HepG2 (cell line): ENCODE measurements around the gene FZD8. TPM values are rescaled to one million over a fixed set of nuclear protein-coding genes. Genes with fewer than 3 reads are reported as not detected.

Source experiments
- ATAC-seq: fragments of 200-7000 bp; cut with Tn5 transposase; 3 replicates; pipeline ENCODE4 v1.9.1; 2020; ENCODE audit warnings: mild to moderate bottlenecking, moderate library complexity
- BruUV-seq: library from RNA; stranded (reverse); fragments of 400-500 nt; replicated peaks from 2 replicates; lab custom pipeline; 2021; lab: Mats Ljungman, UMichigan
- CTCF ChIA-PET: fragments of 300-600 bp; formaldehyde crosslinking; extraction: SDS; loops from one replicate; lab custom pipeline; 2021; ENCODE audit warnings: low total read pairs, inconsistent platforms, low intra/inter-chr PET ratio; lab: Yijun Ruan, JAX
- POLR2A ChIA-PET: fragments of 350-600 bp; sonication (Branson Sonifier 250); formaldehyde crosslinking; loops from one replicate; lab custom pipeline; 2020; ENCODE audit warnings: antibody characterized with exemption, inconsistent platforms; lab: Yijun Ruan, JAX
- DNase-seq: peaks from one replicate; pipeline ENCODE4 v3.0.0-alpha.2; 2015; ENCODE audit warnings: low spot score
- FAIRE-seq: peaks from 3 replicates; lab custom pipeline; 2011; peaks lifted over from hg19 to GRCh38; lab: Jason Lieb, UNC
- H2AFZ ChIP-seq: one replicate; pipeline ENCODE4 v1.6.1; 2011; ENCODE audit warnings: low read length, inconsistent platforms
- H3K27ac ChIP-seq: fragments of 300-600 bp; 3 replicates; pipeline ENCODE4 v1.8.0; 2011; ENCODE audit warnings: mixed run types, mild to moderate bottlenecking, mixed read lengths, low read length, inconsistent platforms; ENCODE audit not compliant: insufficient read depth; ENCODE audit errors: extremely low read length
- H3K27me3 ChIP-seq, 2 experiments: fragments of 200-600 bp in 1 of 2; 2 replicates in 1 of 2; 3 replicates in 1 of 2; pipeline versions ENCODE4 v1.6.0 to v1.8.0; 2011; ENCODE audit warnings: low read length in 2 of 2, mild to moderate bottlenecking in 2 of 2, moderate library complexity in 2 of 2, inconsistent platforms in 1 of 2; ENCODE audit not compliant: insufficient read depth in 2 of 2, control insufficient read depth in 1 of 2
- H3K36me3 ChIP-seq, 2 experiments: fragments of 200-600 bp in 1 of 2; replicated peaks in 1 of 2; 2 replicates in 1 of 2; 3 replicates in 1 of 2; pipeline versions ENCODE4 v1.5.1 to v1.8.0; 2011; ENCODE audit warnings: low read length in 2 of 2, inconsistent platforms in 1 of 2; ENCODE audit not compliant: insufficient read depth in 2 of 2, control insufficient read depth in 1 of 2
- H3K4me1 ChIP-seq: 2 replicates; pipeline ENCODE4 v1.5.1; 2012; ENCODE audit warnings: low read length, inconsistent platforms; ENCODE audit not compliant: insufficient read depth
- H3K4me2 ChIP-seq: 2 replicates; pipeline ENCODE4 v1.6.0; 2011; ENCODE audit warnings: low read depth, low read length, inconsistent platforms
- H3K4me3 ChIP-seq, 3 experiments: fragments of 200-600 bp in 1 of 3; sonication (generic), shearing (Covaris generic) in 1 of 3; replicated peaks in 1 of 3; 2 replicates each; pipeline ENCODE4 v1.5.1; 2011 to 2016; ENCODE audit warnings: low read length in 3 of 3, inconsistent platforms in 2 of 3, low read depth in 2 of 3, mild to moderate bottlenecking in 2 of 3, control low read depth in 1 of 3, mixed read lengths in 1 of 3; ENCODE audit not compliant: insufficient read depth in 1 of 3
- H3K79me2 ChIP-seq: one replicate; pipeline ENCODE4 v1.6.1; 2011; ENCODE audit warnings: low read length, inconsistent platforms; ENCODE audit not compliant: insufficient read depth
- H3K9ac ChIP-seq: 2 replicates; pipeline ENCODE4 v1.6.0; 2011; ENCODE audit warnings: mild to moderate bottlenecking, low read depth, low read length, inconsistent platforms; ENCODE audit not compliant: insufficient read depth
- H3K9me3 ChIP-seq: 2 replicates; pipeline ENCODE4 v1.5.1; 2012; ENCODE audit warnings: mild to moderate bottlenecking, low read length
- H4K20me1 ChIP-seq: 2 replicates; pipeline ENCODE4 v1.6.0; 2011; ENCODE audit warnings: inconsistent platforms, mild to moderate bottlenecking, low read length, moderate library complexity; ENCODE audit not compliant: insufficient read depth
- CBFB ChIP-seq: sonication (generic); formaldehyde crosslinking; IDR thresholded peaks from 2 replicates; pipeline ENCODE4 v1.4.0; 2020; ENCODE audit warnings: missing genetic modification reagents
- GTF3A ChIP-seq: sonication (generic); formaldehyde crosslinking; conservative IDR thresholded peaks from 2 replicates; pipeline ENCODE4 v1.4.0; 2020; ENCODE audit warnings: mild to moderate bottlenecking, missing genetic modification reagents
- MAZ ChIP-seq, 2 experiments: sonication (generic) in 1 of 2; formaldehyde crosslinking in 1 of 2; IDR thresholded peaks; 2 replicates each; pipeline versions ENCODE4 v1.5.0 to v1.6.1; 2012 to 2020; ENCODE audit warnings: low read depth in 2 of 2, mild to moderate bottlenecking in 2 of 2, borderline replicate concordance in 1 of 2, improper control_type of control experiment in 1 of 2, low read length in 1 of 2, missing genetic modification reagents in 1 of 2, moderate library complexity in 1 of 2
- MTF2 ChIP-seq: sonication (generic); formaldehyde crosslinking; IDR thresholded peaks from 2 replicates; pipeline ENCODE4 v1.5.0; 2020; ENCODE audit warnings: missing genetic modification reagents, borderline replicate concordance
- NFKBIZ ChIP-seq: IDR thresholded peaks from 2 replicates; pipeline ENCODE4 v1.6.1; 2018; ENCODE audit warnings: missing genetic modification reagents, missing compliant biosample characterization
- PRDM10 ChIP-seq: sonication (generic); formaldehyde crosslinking; IDR thresholded peaks from 2 replicates; pipeline ENCODE4 v1.4.0; 2020; ENCODE audit warnings: low read depth, missing genetic modification reagents
- RAD51 ChIP-seq: fragments of 450-650 bp; IDR thresholded peaks from 2 replicates; pipeline ENCODE4 v1.6.1; 2016; ENCODE audit warnings: borderline replicate concordance
- SNAPC4 ChIP-seq: sonication (generic); formaldehyde crosslinking; IDR thresholded peaks from 2 replicates; pipeline ENCODE4 v1.4.0; 2020; ENCODE audit warnings: mild to moderate bottlenecking, missing genetic modification reagents
- SSRP1 ChIP-seq: IDR thresholded peaks from 2 replicates; pipeline ENCODE4 v1.6.1; 2016; ENCODE audit warnings: control low read depth
- ZFP41 ChIP-seq: sonication (generic); formaldehyde crosslinking; IDR thresholded peaks from 2 replicates; pipeline ENCODE4 v1.4.0; 2020; ENCODE audit warnings: mild to moderate bottlenecking, missing genetic modification reagents, borderline replicate concordance
- ZFX ChIP-seq: sonication (generic); formaldehyde crosslinking; IDR thresholded peaks from 2 replicates; pipeline ENCODE4 v1.4.0; 2020; ENCODE audit warnings: mild to moderate bottlenecking, low read depth, missing genetic modification reagents, moderate library complexity
- ZNF317 ChIP-seq: sonication (generic); formaldehyde crosslinking; IDR thresholded peaks from 2 replicates; pipeline ENCODE4 v1.5.0; 2020; ENCODE audit warnings: mild to moderate bottlenecking, missing genetic modification reagents
- ZNF768 ChIP-seq: sonication (generic); formaldehyde crosslinking; IDR thresholded peaks from 2 replicates; pipeline ENCODE4 v1.4.0; 2020; ENCODE audit warnings: missing genetic modification reagents
- WGBS: methylation state at CpG from one replicate; pipeline ENCODE4 v1.1.6; 2017; ENCODE audit warnings: low lambda C conversion rate; 5-methylcytosine and 5-hydroxymethylcytosine counted together
- in situ Hi-C: cut with HindIII; loops from 2 replicates; pipeline ENCODE4 v1.10.0; 2017; ENCODE audit warnings: low pct_unique_long_range_greater_than_20kb; ENCODE audit not compliant: extremely low pct_ligation_motif_present
- intact Hi-C: fragments of 100-400 bp; cut with micrococcal nuclease; formaldehyde crosslinking; loops from one replicate; pipeline ENCODE4 v1.10.0; 2022; ENCODE audit not compliant: unreplicated experiment
- polyA plus RNA-seq, 8 experiments: library from polyadenylated mRNA; depleted of rRNA in 3 of 8; stranded (reverse) in 7 of 8; unstranded in 1 of 8; fragments of >200 nt; fragmentation: Illumina TruSeq in 4 of 8; extraction: Trizol in 4 of 8; gene quantifications; 2 replicates each; pipeline versions ENCODE4 v1.2.1 to v1.2.3, GENCODE V29; 2011 to 2016; ENCODE audit warnings: low read depth in 4 of 8, missing spikeins in 1 of 8, mixed read lengths in 1 of 8; ENCODE audit not compliant: insufficient read depth in 1 of 8
- total RNA-seq, 5 experiments: library from RNA; depleted of rRNA; stranded (reverse); fragments of >200 nt; fragmentation: Illumina TruSeq; extraction: Trizol; gene quantifications; 2 replicates each; pipeline ENCODE4 v1.2.3, GENCODE V29; 2016; ENCODE audit warnings: low read depth in 1 of 5

FZD8 gene
- total and polyA plus RNA-seq, 2 of the 13 experiments (the other 11 are each of a cell fraction or from before 2014, with no cell fraction given) = 0.05 to 0.07 TPM

DNA sequence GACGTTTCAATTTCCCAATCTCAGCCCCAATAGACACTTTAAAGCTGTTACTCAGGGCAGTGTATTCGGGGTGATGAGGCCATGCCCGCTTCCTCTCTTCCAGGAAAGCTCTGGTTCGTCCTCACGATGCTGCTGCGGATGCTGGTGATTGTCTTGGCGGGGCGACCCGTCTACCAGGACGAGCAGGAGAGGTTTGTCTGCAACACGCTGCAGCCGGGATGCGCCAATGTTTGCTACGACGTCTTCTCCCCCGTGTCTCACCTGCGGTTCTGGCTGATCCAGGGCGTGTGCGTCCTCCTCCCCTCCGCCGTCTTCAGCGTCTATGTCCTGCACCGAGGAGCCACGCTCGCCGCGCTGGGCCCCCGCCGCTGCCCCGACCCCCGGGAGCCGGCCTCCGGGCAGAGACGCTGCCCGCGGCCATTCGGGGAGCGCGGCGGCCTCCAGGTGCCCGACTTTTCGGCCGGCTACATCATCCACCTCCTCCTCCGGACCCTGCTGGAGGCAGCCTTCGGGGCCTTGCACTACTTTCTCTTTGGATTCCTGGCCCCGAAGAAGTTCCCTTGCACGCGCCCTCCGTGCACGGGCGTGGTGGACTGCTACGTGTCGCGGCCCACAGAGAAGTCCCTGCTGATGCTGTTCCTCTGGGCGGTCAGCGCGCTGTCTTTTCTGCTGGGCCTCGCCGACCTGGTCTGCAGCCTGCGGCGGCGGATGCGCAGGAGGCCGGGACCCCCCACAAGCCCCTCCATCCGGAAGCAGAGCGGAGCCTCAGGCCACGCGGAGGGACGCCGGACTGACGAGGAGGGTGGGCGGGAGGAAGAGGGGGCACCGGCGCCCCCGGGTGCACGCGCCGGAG, 34.4 kb downstream of the FZD8 start (continued):
- TF ChIP-seq SNAPC4 (CRISPR knock-in tag) (no peak), CBFB (CRISPR knock-in tag) (no peak)

- no peak overlapping the region for H3K27ac ChIP-seq
- H2AFZ ChIP-seq = no peak overlapping the region
- no peak overlapping the region for H3K4me2 ChIP-seq
- no peaks in the 10 kb centered on the region for H3K36me3 ChIP-seq
- ChIA-PET CTCF (no interaction called here), POLR2A (no interaction called here)
- DNase-seq (no peak), FAIRE-seq (no peak), ATAC-seq (no peak)
- WGBS = 60% methylated on average over 6 of the region's 6 CpGs
- H3K27me3 ChIP-seq = no peaks in the 10 kb centered on the region; a peak in 1 of 5 replicates
- H3K4me1 ChIP-seq = peaks cover under 1% of the 10 kb centered on the region
- H3K4me3 ChIP-seq = no peak overlapping the region
- in situ Hi-C loops (no loop called here), intact Hi-C loops (no loop called here)
- no peaks in the 10 kb centered on the region for H4K20me1 ChIP-seq
- no peaks in the 10 kb centered on the region for H3K79me2 ChIP-seq
- no peak overlapping the region for H3K9ac ChIP-seq
- BruUV-seq = no TSS peak
- 0 out of 2 replicates have a peak, but pooled peaks cover 7% of the 10 kb centered on the region for H3K9me3 ChIP-seq
- no peak for TF ChIP-seq GTF3A (CRISPR knock-in tag)
- no peak for TF ChIP-seq NFKBIZ
- no peak for TF ChIP-seq MAZ (IDR thresholded peaks at IDR 0.05; ENCODE audit: borderline replicate concordance, low read depth, low read length)
- no peak for TF ChIP-seq MAZ (CRISPR knock-in tag; IDR thresholded peaks at IDR 0.05; ENCODE audit: low read depth)
- no peak for TF ChIP-seq PRDM10 (CRISPR knock-in tag)
- TF ChIP-seq SSRP1 (CRISPR knock-in tag) = no peak
- TF ChIP-seq RAD51 = no peak
- TF ChIP-seq ZNF317 (CRISPR knock-in tag) = no peak
- TF ChIP-seq MTF2 = no peak
- no peak for TF ChIP-seq ZFP41 (CRISPR knock-in tag)
- no peak for TF ChIP-seq ZFX (CRISPR knock-in tag)
- no peak for TF ChIP-seq ZNF768 (CRISPR knock-in tag)
Observed at GRCh38 chr10:35606430-35606829, 35.7 kb downstream of the FZD8 start.
